ENCODE measurements around the gene CPSF3. TPM values are rescaled to one million over a fixed set of nuclear protein-coding genes. Genes with fewer than 3 reads are reported as not detected.

Gene CPSF3
- total and polyA plus RNA-seq, 2 of the 8 experiments (the other 6 are each of a cell fraction or from before 2014, with no cell fraction given): 44.5 to 93.3 TPM

DNA sequence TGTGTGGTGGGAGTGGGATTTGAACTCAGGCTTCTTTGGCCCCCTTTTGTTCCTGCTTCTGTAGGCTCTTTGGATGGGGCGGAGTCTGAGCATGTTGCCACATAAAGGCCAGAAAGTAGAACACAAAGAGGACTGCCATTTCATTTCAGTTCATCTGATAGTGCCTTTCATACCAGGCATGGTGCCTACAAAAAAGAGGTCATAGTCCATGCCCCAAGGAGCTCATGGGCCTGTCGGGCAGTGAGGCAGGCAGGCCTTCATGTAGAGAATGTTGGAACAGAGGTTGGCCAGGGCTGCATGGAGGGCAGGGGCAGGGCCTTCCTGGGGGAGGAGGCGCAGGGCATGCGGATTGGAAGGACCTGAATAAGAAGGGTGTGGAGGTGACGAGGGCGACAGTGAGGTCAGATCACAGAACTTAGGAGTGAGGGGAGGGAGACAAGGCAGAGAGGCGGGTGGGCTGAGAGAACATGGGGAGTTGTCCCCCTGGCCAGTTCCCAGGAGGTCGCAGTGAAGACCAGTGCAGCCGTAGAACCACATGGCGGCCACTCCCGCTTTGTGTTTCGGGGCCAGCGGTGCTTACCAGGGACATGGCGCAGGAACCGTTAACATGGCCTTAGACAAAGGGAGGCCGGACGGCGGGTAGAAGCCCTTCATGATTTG lies 49.3 kb upstream of the CPSF3 start:
- WGBS, 2 experiments (ENCODE audit: extremely low coverage in 1 of 2, insufficient coverage in 1 of 2, insufficient read length in 1 of 2, insufficient replicate concordance in 2 of 2, low coverage in 1 of 2, low lambda C conversion rate in 2 of 2, missing lambda C conversion rate in 1 of 2): 92% methylated on average over 18 of the region's 18 CpGs; no CpG with 5 or more reads in 1 of the 2 experiments
- Histone ChIP-seq H3K56ac (replicated peaks; ENCODE audit: insufficient read length, low read depth, low read length) (no peak overlapping the region), H3K4me3 (ENCODE audit: extremely low read depth in 1 of 4, insufficient read depth in 2 of 4, low read depth in 3 of 4, low read length in 4 of 4) (no peak overlapping the region), H2BK12ac (ENCODE audit: low read depth, low read length) (no peak overlapping the region), H4K8ac (ENCODE audit: extremely low read depth, insufficient read depth, low read length) (no peak overlapping the region), H3K4ac (replicated peaks; ENCODE audit: insufficient read length, low read depth, low read length) (no peak overlapping the region), H3K79me1 (ENCODE audit: low read depth, low read length) (no peaks in the 10 kb centered on the region), H2BK15ac (ENCODE audit: low read length) (no peak overlapping the region), H3K4me2 (ENCODE audit: insufficient read depth in 1 of 2, low read depth in 2 of 2, low read length in 2 of 2) (no peak overlapping the region), H4K91ac (replicated peaks; ENCODE audit: insufficient read length, low read length) (no peak overlapping the region), H3K27me3 (replicated peaks in 1 of 4; ENCODE audit: control insufficient read depth in 3 of 4, extremely low read depth in 1 of 4, insufficient read depth in 3 of 4, low read length in 3 of 4) (no peaks in the 10 kb centered on the region), H2BK120ac (replicated peaks; ENCODE audit: low read depth, low read length) (no peak overlapping the region), H3K9me3 (ENCODE audit: insufficient read depth in 2 of 2, low read depth in 1 of 2, low read length in 1 of 2) (no peaks in the 10 kb centered on the region), H3K23me2 (ENCODE audit: low read depth, low read length) (no peaks in the 10 kb centered on the region), H3K23ac (ENCODE audit: insufficient read length) (no peak overlapping the region), H2BK5ac (ENCODE audit: low read depth, low read length) (no peak overlapping the region; the same call in 1 of the 2 replicates), H2AFZ (ENCODE audit: low read length) (no peak overlapping the region), H4K20me1 (replicated peaks in 1 of 2; ENCODE audit: control insufficient read depth in 1 of 2, insufficient read depth in 2 of 2, low read length in 2 of 2) (no peaks in the 10 kb centered on the region), H3K14ac (ENCODE audit: insufficient read length) (no peak overlapping the region), H4K5ac (ENCODE audit: insufficient read length, low read depth, low read length) (no peak overlapping the region), H3K4me1 (replicated peaks in 1 of 4; ENCODE audit: control insufficient read depth in 3 of 4, insufficient read depth in 4 of 4, low read length in 3 of 4) (peaks cover 0 to 9% (median 4%) of the 10 kb centered on the region in 4 experiments; a peak in 4 of 7 replicates), H3K36me3 (ENCODE audit: control insufficient read depth in 2 of 4, insufficient read depth in 4 of 4, low read length in 3 of 4) (0 out of 8 replicates have a peak, but pooled peaks cover 0 to 4% (median 0%) of the 10 kb centered on the region in 4 experiments), H2AK5ac (ENCODE audit: low read depth, low read length) (no peak overlapping the region), H3K79me2 (ENCODE audit: control insufficient read depth in 1 of 2, insufficient read depth in 2 of 2, low read length in 2 of 2) (no peaks in the 10 kb centered on the region), H2BK20ac (ENCODE audit: low read length) (no peak overlapping the region), H3K18ac (ENCODE audit: extremely low read depth, low read length) (no peak overlapping the region), H3K9ac (replicated peaks in 1 of 4; ENCODE audit: extremely low read depth in 1 of 4, low read depth in 3 of 4, low read length in 3 of 4) (no peak overlapping the region), H3K27ac (ENCODE audit: low read depth, low read length) (no peak overlapping the region; the same call in 1 of the 2 replicates)
- FAIRE-seq (no peak), DNase-seq (ENCODE audit: low read depth in 1 of 2, low spot score in 2 of 2) (no peak)
- ChIA-PET CTCF (ENCODE audit: partially characterized antibody) (interaction anchor here (0.8 to 12.1 kb wide), 4 partner anchors 8 to 232 kb away, joined by 3 to 106 read pairs (median 4); no protein-coding TSS in a partner anchor), POLR2A (ENCODE audit: partially characterized antibody) (no interaction called here)
- TF ChIP-seq SIX5 (IDR thresholded peaks at IDR 0.05; ENCODE audit: low read depth, low read length) (no peak), KDM1A (IDR thresholded peaks at IDR 0.05; ENCODE audit: borderline replicate concordance, low read length) (no peak), CBX5 (IDR thresholded peaks at IDR 0.05; ENCODE audit: low read depth, low read length) (no peak), POLR2A (IDR thresholded peaks at IDR 0.05; ENCODE audit: control extremely low read depth in 1 of 2, low read depth in 2 of 2, low read length in 2 of 2) (no peak), TBP (IDR thresholded peaks at IDR 0.05; ENCODE audit: low read depth, low read length) (no peak), BCL11A (IDR thresholded peaks at IDR 0.05; ENCODE audit: low read depth in 2 of 2, low read length in 2 of 2) (no peak), CHD2 (IDR thresholded peaks at IDR 0.05; ENCODE audit: low read length) (no peak), FOSL1 (IDR thresholded peaks at IDR 0.05; ENCODE audit: insufficient read depth, low read depth, low read length) (no peak), TAF7 (optimal IDR thresholded peaks at IDR 0.05; ENCODE audit: borderline replicate concordance, low read depth, low read length) (no peak), TEAD4 (IDR thresholded peaks at IDR 0.05; ENCODE audit: low read depth, low read length) (no peak)
- TF ChIP-seq, protein P1, sequence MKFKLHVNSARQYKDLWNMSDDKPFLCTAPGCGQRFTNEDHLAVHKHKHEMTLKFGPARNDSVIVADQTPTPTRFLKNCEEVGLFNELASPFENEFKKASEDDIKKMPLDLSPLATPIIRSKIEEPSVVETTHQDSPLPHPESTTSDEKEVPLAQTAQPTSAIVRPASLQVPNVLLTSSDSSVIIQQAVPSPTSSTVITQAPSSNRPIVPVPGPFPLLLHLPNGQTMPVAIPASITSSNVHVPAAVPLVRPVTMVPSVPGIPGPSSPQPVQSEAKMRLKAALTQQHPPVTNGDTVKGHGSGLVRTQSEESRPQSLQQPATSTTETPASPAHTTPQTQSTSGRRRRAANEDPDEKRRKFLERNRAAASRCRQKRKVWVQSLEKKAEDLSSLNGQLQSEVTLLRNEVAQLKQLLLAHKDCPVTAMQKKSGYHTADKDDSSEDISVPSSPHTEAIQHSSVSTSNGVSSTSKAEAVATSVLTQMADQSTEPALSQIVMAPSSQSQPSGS (IDR thresholded peaks at IDR 0.05; ENCODE audit: low read length): no peak
